Suprapubic skin (tissue), 4 donors: ENCODE results near the gene TOMM7. TPM values are rescaled to one million over a fixed set of nuclear protein-coding genes. Genes with fewer than 3 reads are reported as not detected.

Experiments
- DNase-seq, 2 donors: peaks; one replicate each; pipeline ENCODE4 v3.0.0-alpha.2; 2019; ENCODE audit warnings: low spot score in 2 of 2
- H3K27ac ChIP-seq: fragments of 200-600 bp; sonication (generic); one replicate; pipeline ENCODE4 v1.5.1; 2019
- H3K27me3 ChIP-seq: fragments of 200-600 bp; sonication (generic); one replicate; pipeline ENCODE4 v1.5.1; 2019
- H3K36me3 ChIP-seq: fragments of 200-600 bp; sonication (generic); one replicate; pipeline ENCODE4 v1.5.1; 2019
- H3K4me1 ChIP-seq: fragments of 200-600 bp; sonication (generic); one replicate; pipeline ENCODE4 v1.5.1; 2019
- H3K4me3 ChIP-seq: fragments of 200-600 bp; sonication (generic); one replicate; pipeline ENCODE4 v1.5.1; 2019; ENCODE audit warnings: mild to moderate bottlenecking
- H3K9me3 ChIP-seq: fragments of 200-600 bp; sonication (generic); one replicate; pipeline ENCODE4 v1.5.1; 2019
- EP300 ChIP-seq: sonication (generic); formaldehyde crosslinking; IDR thresholded peaks from one replicate; pipeline ENCODE4 v1.6.1; 2017; ENCODE audit warnings: antibody characterized with exemption
- POLR2A ChIP-seq, 2 donors: fragments of 450-650 bp; IDR thresholded peaks; one replicate each; pipeline ENCODE4 v1.6.1; 2017; ENCODE audit warnings: antibody characterized with exemption in 2 of 2, mild to moderate bottlenecking in 2 of 2, moderate library complexity in 2 of 2
- POLR2AphosphoS5 ChIP-seq, 3 donors: sonication (generic); formaldehyde crosslinking; IDR thresholded peaks; one replicate each; pipeline ENCODE4 v1.6.1; 2017; ENCODE audit warnings: antibody characterized with exemption in 3 of 3
- WGBS: methylation state at CpG from one replicate; pipeline ENCODE4 v1.1.5; 2018; 5-methylcytosine and 5-hydroxymethylcytosine counted together
- total RNA-seq, 4 donors: library from RNA; depleted of rRNA; stranded (reverse); fragments of >200 nt; gene quantifications; one replicate each; pipeline ENCODE4 v1.1.0, GENCODE V29; 2016
- TF ChIP-seq, protein P1 (sequence below), 2 donors: fragments of 200-600 bp in 1 of 2; fragments of 450-650 bp in 1 of 2; sonication (generic) in 1 of 2; IDR thresholded peaks; one replicate each; pipeline ENCODE4 v1.5.1; 2016 to 2019; ENCODE audit warnings: antibody characterized with exemption in 2 of 2, mild to moderate bottlenecking in 1 of 2, moderate library complexity in 1 of 2

Gene TOMM7
- total RNA-seq, 4 donors from 2014 or later = 116 to 218 (median 149) TPM

DNA sequence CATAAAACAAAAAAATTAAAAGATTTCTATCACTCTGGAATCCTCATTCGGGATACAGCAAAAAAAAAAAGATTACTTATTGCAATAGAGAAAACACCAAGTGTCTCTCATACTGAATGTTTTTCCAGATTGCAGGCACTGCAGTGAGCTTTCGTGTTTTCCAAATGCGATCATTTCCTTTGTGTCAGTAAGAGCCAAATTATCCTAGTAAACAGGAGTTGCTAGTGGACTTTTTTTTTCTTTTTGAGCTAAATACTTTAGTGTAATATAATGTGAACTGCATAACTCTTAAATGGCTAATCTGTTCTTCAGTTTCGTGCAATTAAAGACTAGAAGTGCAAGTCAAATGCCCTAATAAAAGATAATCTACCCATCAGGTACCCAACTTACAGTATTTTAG lies 44.4 kb upstream of the TOMM7 start:
- no peak for DNase-seq
- peaks cover 5% of the 10 kb centered on the region for H3K4me1 ChIP-seq
- H3K36me3 ChIP-seq = no peaks in the 10 kb centered on the region
- 53% methylated on average over 4 of the region's 4 CpGs for WGBS
- H3K9me3 ChIP-seq = no peaks in the 10 kb centered on the region
- TF ChIP-seq, protein P1, sequence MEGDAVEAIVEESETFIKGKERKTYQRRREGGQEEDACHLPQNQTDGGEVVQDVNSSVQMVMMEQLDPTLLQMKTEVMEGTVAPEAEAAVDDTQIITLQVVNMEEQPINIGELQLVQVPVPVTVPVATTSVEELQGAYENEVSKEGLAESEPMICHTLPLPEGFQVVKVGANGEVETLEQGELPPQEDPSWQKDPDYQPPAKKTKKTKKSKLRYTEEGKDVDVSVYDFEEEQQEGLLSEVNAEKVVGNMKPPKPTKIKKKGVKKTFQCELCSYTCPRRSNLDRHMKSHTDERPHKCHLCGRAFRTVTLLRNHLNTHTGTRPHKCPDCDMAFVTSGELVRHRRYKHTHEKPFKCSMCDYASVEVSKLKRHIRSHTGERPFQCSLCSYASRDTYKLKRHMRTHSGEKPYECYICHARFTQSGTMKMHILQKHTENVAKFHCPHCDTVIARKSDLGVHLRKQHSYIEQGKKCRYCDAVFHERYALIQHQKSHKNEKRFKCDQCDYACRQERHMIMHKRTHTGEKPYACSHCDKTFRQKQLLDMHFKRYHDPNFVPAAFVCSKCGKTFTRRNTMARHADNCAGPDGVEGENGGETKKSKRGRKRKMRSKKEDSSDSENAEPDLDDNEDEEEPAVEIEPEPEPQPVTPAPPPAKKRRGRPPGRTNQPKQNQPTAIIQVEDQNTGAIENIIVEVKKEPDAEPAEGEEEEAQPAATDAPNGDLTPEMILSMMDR (IDR thresholded peaks at IDR 0.05) = no peak
- TF ChIP-seq POLR2AphosphoS5 (IDR thresholded peaks at IDR 0.05) = no peak
- TF ChIP-seq POLR2A (IDR thresholded peaks at IDR 0.05) = no peak
- no peak for TF ChIP-seq EP300
- no peak overlapping the region for H3K27ac ChIP-seq
- no peak overlapping the region for H3K4me3 ChIP-seq
- no peaks in the 10 kb centered on the region for H3K27me3 ChIP-seq

DNA sequence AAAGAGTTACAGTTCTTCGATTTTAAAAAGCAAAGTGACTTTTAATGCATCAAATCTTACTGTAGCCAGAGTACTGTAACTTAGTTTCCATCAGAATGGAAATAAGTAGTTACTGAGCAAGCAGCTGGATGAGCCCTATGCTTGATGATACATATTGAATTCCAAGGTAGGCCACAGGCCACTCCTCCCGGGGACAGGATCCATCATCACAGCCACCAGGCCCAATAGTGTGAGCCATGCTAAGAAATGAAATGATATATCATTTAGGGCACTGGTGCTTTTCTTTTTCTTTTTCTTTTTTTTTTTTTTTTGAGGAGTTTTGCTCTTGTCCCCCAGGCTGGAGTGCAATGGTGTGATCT lies 42.9 kb upstream of the TOMM7 start:
- Histone ChIP-seq H3K36me3 (no peaks in the 10 kb centered on the region), H3K27ac (no peak overlapping the region), H3K9me3 (no peaks in the 10 kb centered on the region), H3K4me1 (peaks cover 5% of the 10 kb centered on the region), H3K27me3 (no peaks in the 10 kb centered on the region), H3K4me3 (no peak overlapping the region)
- TF ChIP-seq, protein P1 (IDR thresholded peaks at IDR 0.05) = no peak
- TF ChIP-seq POLR2AphosphoS5 (IDR thresholded peaks at IDR 0.05) (no peak), EP300 (no peak), POLR2A (IDR thresholded peaks at IDR 0.05) (no peak)
- no peak for DNase-seq
- 92% methylated on average over 2 of the region's 2 CpGs for WGBS

GRCh38 chr7:22864855-22865601 lies 42.4 kb upstream of the TOMM7 start:
- Histone ChIP-seq H3K4me3 (no peak overlapping the region), H3K27ac (no peak overlapping the region), H3K36me3 (no peaks in the 10 kb centered on the region), H3K9me3 (no peaks in the 10 kb centered on the region), H3K27me3 (no peaks in the 10 kb centered on the region), H3K4me1 (peaks cover 8% of the 10 kb centered on the region)
- 76% methylated on average over 7 of the region's 7 CpGs for WGBS
- TF ChIP-seq POLR2A (IDR thresholded peaks at IDR 0.05) (no peak), POLR2AphosphoS5 (IDR thresholded peaks at IDR 0.05) (no peak), EP300 (no peak)
- TF ChIP-seq, protein P1 (IDR thresholded peaks at IDR 0.05) = no peak
- DNase-seq = no peak

- no peaks in the 10 kb centered on the region for H3K27me3 ChIP-seq
These were observed 41.7 kb upstream of the TOMM7 start for GRCh38 chr7:22864301-22864700.

More at GRCh38 chr7:22864301-22864700, 41.7 kb upstream of the TOMM7 start:
- DNase-seq = no peak
- Histone ChIP-seq H3K4me1 (peaks cover 15% of the 10 kb centered on the region), H3K9me3 (no peaks in the 10 kb centered on the region), H3K36me3 (no peaks in the 10 kb centered on the region), H3K4me3 (no peak overlapping the region), H3K27ac (no peak overlapping the region)
- WGBS = 100% methylated on average over 1 of the region's 1 CpG
- TF ChIP-seq EP300 = no peak
- no peak for TF ChIP-seq POLR2A (IDR thresholded peaks at IDR 0.05)
- TF ChIP-seq, protein P1 (IDR thresholded peaks at IDR 0.05) = no peak
- no peak for TF ChIP-seq POLR2AphosphoS5 (IDR thresholded peaks at IDR 0.05)
